RWPE1 (cell line): ENCODE results near the gene GIMD1.

ENCODE experiments used
- CTCF ChIA-PET: fragments of 350-600 bp; sonication (Branson Sonifier 250); formaldehyde crosslinking; extraction: SDS; loops from one replicate; lab custom pipeline; 2021; lab: Yijun Ruan, JAX
- POLR2A ChIA-PET: fragments of 400-600 bp; formaldehyde crosslinking; extraction: SDS; loops from one replicate; lab custom pipeline; 2020; ENCODE audit warnings: antibody characterized with exemption; ENCODE audit not compliant: low non-redundant PET; lab: Yijun Ruan, JAX
- DNase-seq: peaks from one replicate; pipeline ENCODE4 v3.0.0; 2012; ENCODE audit warnings: low spot score
- H3K27ac ChIP-seq: fragments of 450-650 bp; 2 replicates; pipeline ENCODE4 v1.5.1; 2017
- TF ChIP-seq, protein P1 (sequence below): fragments of 450-650 bp; conservative IDR thresholded peaks from 2 replicates; pipeline ENCODE4 v1.5.1; 2017; ENCODE audit warnings: low read depth, mild to moderate bottlenecking

The GIMD1 gene

DNA sequence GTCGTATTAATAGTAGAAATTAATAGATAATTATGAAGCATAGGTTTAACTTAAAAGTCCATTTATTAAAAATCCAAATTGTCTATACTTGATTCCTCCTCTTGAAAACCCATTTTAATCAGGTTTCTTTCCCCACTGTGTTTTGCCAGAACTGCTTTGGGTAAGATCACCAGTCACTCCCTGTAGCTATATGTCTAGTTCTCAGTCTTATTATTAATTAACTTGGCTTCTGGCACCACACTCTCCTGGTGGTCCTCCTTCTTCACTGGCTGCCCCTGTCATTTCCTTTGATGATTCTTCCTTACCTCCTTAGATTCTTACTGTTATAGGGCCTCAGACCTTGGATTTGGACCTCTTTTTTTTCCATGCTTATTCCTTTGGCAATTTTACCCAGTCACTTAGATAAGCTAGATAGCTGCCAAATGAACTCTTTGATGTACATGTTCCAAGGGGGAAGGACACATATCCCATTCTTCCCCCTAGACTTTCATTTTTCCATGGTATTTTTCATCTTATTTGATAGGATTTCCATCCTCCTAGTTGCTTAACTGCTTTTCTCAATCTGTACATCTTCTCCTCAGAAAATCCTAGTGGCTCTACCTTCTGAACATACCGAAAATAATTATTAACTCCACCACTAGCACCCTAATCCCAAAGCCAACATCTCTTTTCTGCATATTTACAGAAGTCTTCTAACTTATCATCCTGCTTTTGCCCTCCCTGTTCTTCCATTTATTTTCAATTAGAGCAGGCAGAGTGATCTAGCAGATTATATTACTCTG, 24.5 kb downstream of the GIMD1 start:
- ChIA-PET CTCF (interaction anchor here (0.6 to 1.0 kb wide), 2 partner anchors 11 to 105 kb away, joined by 3 read pairs; no protein-coding TSS in a partner anchor), POLR2A (no interaction called here)
- TF ChIP-seq, protein P1, sequence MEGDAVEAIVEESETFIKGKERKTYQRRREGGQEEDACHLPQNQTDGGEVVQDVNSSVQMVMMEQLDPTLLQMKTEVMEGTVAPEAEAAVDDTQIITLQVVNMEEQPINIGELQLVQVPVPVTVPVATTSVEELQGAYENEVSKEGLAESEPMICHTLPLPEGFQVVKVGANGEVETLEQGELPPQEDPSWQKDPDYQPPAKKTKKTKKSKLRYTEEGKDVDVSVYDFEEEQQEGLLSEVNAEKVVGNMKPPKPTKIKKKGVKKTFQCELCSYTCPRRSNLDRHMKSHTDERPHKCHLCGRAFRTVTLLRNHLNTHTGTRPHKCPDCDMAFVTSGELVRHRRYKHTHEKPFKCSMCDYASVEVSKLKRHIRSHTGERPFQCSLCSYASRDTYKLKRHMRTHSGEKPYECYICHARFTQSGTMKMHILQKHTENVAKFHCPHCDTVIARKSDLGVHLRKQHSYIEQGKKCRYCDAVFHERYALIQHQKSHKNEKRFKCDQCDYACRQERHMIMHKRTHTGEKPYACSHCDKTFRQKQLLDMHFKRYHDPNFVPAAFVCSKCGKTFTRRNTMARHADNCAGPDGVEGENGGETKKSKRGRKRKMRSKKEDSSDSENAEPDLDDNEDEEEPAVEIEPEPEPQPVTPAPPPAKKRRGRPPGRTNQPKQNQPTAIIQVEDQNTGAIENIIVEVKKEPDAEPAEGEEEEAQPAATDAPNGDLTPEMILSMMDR, result no peak
- no peak overlapping the region for H3K27ac ChIP-seq
- DNase-seq, result no peak

GRCh38 chr4:106340774-106341173, 27.8 kb downstream of the GIMD1 start:
- TF ChIP-seq, protein P1, result no peak
- ChIA-PET CTCF (no interaction called here), POLR2A (no interaction called here)
- no peak for DNase-seq
- no peak overlapping the region for H3K27ac ChIP-seq

DNA sequence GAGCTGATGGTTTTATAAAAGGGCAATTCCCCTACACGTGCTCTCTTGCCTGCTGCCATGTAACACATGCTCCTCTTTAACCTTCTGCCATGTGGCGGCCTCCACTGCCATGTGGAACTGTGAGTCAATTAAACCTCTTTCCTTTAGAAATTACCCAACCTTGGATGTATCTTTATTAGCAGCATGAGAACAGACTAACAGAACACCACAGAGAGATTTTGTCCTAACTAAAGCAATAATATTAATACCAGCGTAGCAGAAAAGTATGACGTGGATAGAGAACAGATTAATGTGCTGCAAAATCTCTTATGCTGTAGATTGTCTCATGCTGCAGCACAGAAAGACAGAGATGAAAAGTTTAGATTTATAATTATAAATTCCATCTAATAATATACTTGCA, 29.1 kb downstream of the GIMD1 start:
- ChIA-PET POLR2A (no interaction called here), CTCF (no interaction called here)
- H3K27ac ChIP-seq, result no peak overlapping the region
- DNase-seq, result no peak
- TF ChIP-seq, protein P1, result no peak

DNA sequence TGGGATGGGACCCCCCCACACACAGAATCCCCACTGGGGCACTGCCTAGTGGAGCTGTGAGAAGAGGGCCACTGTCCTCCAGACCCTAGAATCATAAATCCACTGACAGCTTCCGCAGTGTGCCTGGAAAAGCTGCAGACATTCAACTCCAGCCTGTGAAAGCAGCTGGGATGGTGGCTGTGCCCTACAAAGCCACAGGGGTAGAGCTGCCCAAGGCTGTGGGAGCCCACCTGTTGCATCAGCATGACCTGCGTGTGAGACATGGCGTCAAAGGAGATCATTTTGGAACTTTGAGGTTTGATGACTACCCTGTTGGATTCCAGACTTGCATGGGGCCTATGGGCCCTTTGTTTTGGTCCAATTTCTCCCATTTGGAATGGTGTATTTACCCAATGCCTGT, 29.9 kb downstream of the GIMD1 start:
- TF ChIP-seq, protein P1, result no peak
- ChIA-PET CTCF (no interaction called here), POLR2A (no interaction called here)
- DNase-seq, result no peak
- no peak overlapping the region for H3K27ac ChIP-seq

GRCh38 chr4:106337916-106338315, 30.7 kb downstream of the GIMD1 start:
- TF ChIP-seq, protein P1, result no peak
- no peak for DNase-seq
- no peak overlapping the region for H3K27ac ChIP-seq
- CTCF ChIA-PET, result no interaction called here
- POLR2A ChIA-PET, result no interaction called here

GRCh38 chr4:106336618-106337017, 32.0 kb downstream of the GIMD1 start:
- DNase-seq, result no peak
- H3K27ac ChIP-seq, result no peak overlapping the region
- POLR2A ChIA-PET, result no interaction called here
- TF ChIP-seq, protein P1, result no peak
- CTCF ChIA-PET, result no interaction called here
